MG63 (cell line): ENCODE results near the gene STK35. TPM values are rescaled to one million over a fixed set of nuclear protein-coding genes. Genes with fewer than 3 reads are reported as not detected.
A peak's percentile ranks its signal among the peaks of the same experiment; 100 is the strongest.

Experiments
- DNase-seq: peaks from one replicate; pipeline ENCODE4 v3.0.0-alpha.2; 2020
- H3K27me3 ChIP-seq: fragments of 250-450 bp; sonication (Bioruptor Pico); 2 replicates; pipeline ENCODE4 v1.5.1; 2020; ENCODE audit warnings: mild to moderate bottlenecking, moderate library complexity
- H3K36me3 ChIP-seq: fragments of 250-450 bp; sonication (Bioruptor Pico); 2 replicates; pipeline ENCODE4 v1.5.1; 2020; ENCODE audit warnings: mild to moderate bottlenecking, moderate library complexity
- H3K4me3 ChIP-seq: fragments of 250-450 bp; sonication (Bioruptor Pico); 2 replicates; pipeline ENCODE4 v1.5.1; 2020; ENCODE audit warnings: mild to moderate bottlenecking, moderate library complexity
- H3K9me3 ChIP-seq: fragments of 250-450 bp; sonication (Bioruptor Pico); 2 replicates; pipeline ENCODE4 v1.5.1; 2020; ENCODE audit warnings: mild to moderate bottlenecking, moderate library complexity
- total RNA-seq: library from RNA; depleted of rRNA; stranded (reverse); fragments of >200 nt; shearing (Covaris generic); gene quantifications from 2 replicates; pipeline ENCODE4 v1.2.3, GENCODE V29; 2014; ENCODE audit warnings: low replicate concordance

Gene STK35
- total RNA-seq, 1 experiment from 2014 or later: 7.6 TPM

GRCh38 chr20:2124564-2125213 is 23.1 kb downstream of the STK35 start:
- no peaks in the 10 kb centered on the region for H3K9me3 ChIP-seq
- peaks cover 3% of the 10 kb centered on the region; the same call in 1 of the 2 replicates for H3K36me3 ChIP-seq
- H3K4me3 ChIP-seq: no peak overlapping the region
- no peaks in the 10 kb centered on the region for H3K27me3 ChIP-seq
- no peak for DNase-seq

GRCh38 chr20:2125474-2126112 is 24.0 kb downstream of the STK35 start:
- peak; percentile 33 for DNase-seq
- Histone ChIP-seq H3K27me3 (no peaks in the 10 kb centered on the region), H3K9me3 (no peaks in the 10 kb centered on the region), H3K4me3 (no peak overlapping the region), H3K36me3 (peaks cover 3% of the 10 kb centered on the region; the same call in 1 of the 2 replicates)

- peaks cover 3% of the 10 kb centered on the region; the same call in 1 of the 2 replicates for H3K36me3 ChIP-seq
- DNase-seq: no peak
- no peaks in the 10 kb centered on the region for H3K9me3 ChIP-seq
- H3K27me3 ChIP-seq: no peaks in the 10 kb centered on the region
- no peak overlapping the region for H3K4me3 ChIP-seq
Measured at GRCh38 chr20:2127238-2127637, 25.6 kb downstream of the STK35 start.

GRCh38 chr20:2128542-2128941 is 26.9 kb downstream of the STK35 start:
- Histone ChIP-seq H3K36me3 (peaks cover 3% of the 10 kb centered on the region; the same call in 1 of the 2 replicates), H3K4me3 (no peak overlapping the region), H3K27me3 (no peaks in the 10 kb centered on the region), H3K9me3 (no peaks in the 10 kb centered on the region)
- DNase-seq: no peak

- no peak for DNase-seq
- no peaks in the 10 kb centered on the region for H3K9me3 ChIP-seq
- no peak overlapping the region for H3K4me3 ChIP-seq
- no peaks in the 10 kb centered on the region for H3K27me3 ChIP-seq
- H3K36me3 ChIP-seq: peaks cover 3% of the 10 kb centered on the region; the same call in 1 of the 2 replicates
Measured at GRCh38 chr20:2130062-2130591, 28.5 kb downstream of the STK35 start.

GRCh38 chr20:2130683-2131082 is 29.1 kb downstream of the STK35 start:
- Histone ChIP-seq H3K9me3 (no peaks in the 10 kb centered on the region), H3K4me3 (no peak overlapping the region), H3K27me3 (no peaks in the 10 kb centered on the region), H3K36me3 (no peaks in the 10 kb centered on the region; the same call in 1 of the 2 replicates)
- no peak for DNase-seq

GRCh38 chr20:2131366-2131765 is 29.7 kb downstream of the STK35 start:
- peak; percentile 47 for DNase-seq
- H3K36me3 ChIP-seq: no peaks in the 10 kb centered on the region; the same call in 1 of the 2 replicates

GRCh38 chr20:2132461-2132901 is 30.9 kb downstream of the STK35 start:
- H3K36me3 ChIP-seq: no peaks in the 10 kb centered on the region; the same call in 1 of the 2 replicates
- H3K27me3 ChIP-seq: no peaks in the 10 kb centered on the region
- no peaks in the 10 kb centered on the region for H3K9me3 ChIP-seq
- DNase-seq: peak; percentile 57
- no peak overlapping the region for H3K4me3 ChIP-seq

More at GRCh38 chr20:2131366-2131765, 29.7 kb downstream of the STK35 start:
- no peak overlapping the region for H3K4me3 ChIP-seq
- H3K27me3 ChIP-seq: no peaks in the 10 kb centered on the region
- H3K9me3 ChIP-seq: no peaks in the 10 kb centered on the region

- no peaks in the 10 kb centered on the region for H3K27me3 ChIP-seq
- DNase-seq: peak; percentile 80
- no peak overlapping the region for H3K4me3 ChIP-seq
- no peaks in the 10 kb centered on the region for H3K9me3 ChIP-seq
- no peaks in the 10 kb centered on the region for H3K36me3 ChIP-seq
Measured at GRCh38 chr20:2133318-2134183, 31.9 kb downstream of the STK35 start.

GRCh38 chr20:2135013-2135412 is 33.4 kb downstream of the STK35 start:
- Histone ChIP-seq H3K36me3 (no peaks in the 10 kb centered on the region), H3K27me3 (no peaks in the 10 kb centered on the region), H3K9me3 (no peaks in the 10 kb centered on the region), H3K4me3 (no peak overlapping the region)
- DNase-seq: no peak

GRCh38 chr20:2136275-2136674 is 34.6 kb downstream of the STK35 start:
- DNase-seq: no peak
- Histone ChIP-seq H3K9me3 (no peaks in the 10 kb centered on the region), H3K36me3 (no peaks in the 10 kb centered on the region), H3K27me3 (no peaks in the 10 kb centered on the region), H3K4me3 (no peak overlapping the region)

GRCh38 chr20:2137552-2138201 is 36.0 kb downstream of the STK35 start:
- DNase-seq: no peak
- Histone ChIP-seq H3K27me3 (no peaks in the 10 kb centered on the region), H3K9me3 (no peaks in the 10 kb centered on the region)

GRCh38 chr20:2138396-2138795 is 36.8 kb downstream of the STK35 start:
- Histone ChIP-seq H3K36me3 (no peaks in the 10 kb centered on the region), H3K9me3 (no peaks in the 10 kb centered on the region), H3K4me3 (no peak overlapping the region), H3K27me3 (no peaks in the 10 kb centered on the region)
- no peak for DNase-seq

More at GRCh38 chr20:2137552-2138201, 36.0 kb downstream of the STK35 start:
- no peaks in the 10 kb centered on the region for H3K36me3 ChIP-seq
- no peak overlapping the region for H3K4me3 ChIP-seq

- no peaks in the 10 kb centered on the region for H3K27me3 ChIP-seq
- no peaks in the 10 kb centered on the region for H3K36me3 ChIP-seq
- no peaks in the 10 kb centered on the region for H3K9me3 ChIP-seq
- no peak overlapping the region for H3K4me3 ChIP-seq
- no peak for DNase-seq
Measured at GRCh38 chr20:2139250-2139649, 37.6 kb downstream of the STK35 start.

GRCh38 chr20:2139736-2140135 is 38.1 kb downstream of the STK35 start:
- no peaks in the 10 kb centered on the region for H3K9me3 ChIP-seq
- DNase-seq: no peak

GRCh38 chr20:2140561-2140960 is 38.9 kb downstream of the STK35 start:
- peak; percentile 56 for DNase-seq

More at GRCh38 chr20:2139736-2140135, 38.1 kb downstream of the STK35 start:
- no peaks in the 10 kb centered on the region for H3K27me3 ChIP-seq
- no peak overlapping the region for H3K4me3 ChIP-seq
- no peaks in the 10 kb centered on the region for H3K36me3 ChIP-seq

More at GRCh38 chr20:2140561-2140960, 38.9 kb downstream of the STK35 start:
- Histone ChIP-seq H3K9me3 (no peaks in the 10 kb centered on the region), H3K27me3 (no peaks in the 10 kb centered on the region), H3K4me3 (no peak overlapping the region), H3K36me3 (no peaks in the 10 kb centered on the region)
